Neural crest cell (in vitro differentiated cells): Measurements from ENCODE around the gene PTH1R. TPM values are rescaled to one million over a fixed set of nuclear protein-coding genes. Genes with fewer than 3 reads are reported as not detected.

ENCODE experiments used
- DNase-seq: peaks from one replicate; pipeline ENCODE4 v3.0.0; 2021; ENCODE audit warnings: low read depth, mixed read lengths, low spot score
- H3K27ac Mint-ChIP-seq: one replicate; pipeline ENCODE4 v1.8.0; 2021; ENCODE audit warnings: mild to moderate bottlenecking, mixed read lengths; ENCODE audit not compliant: unreplicated experiment
- H3K27me3 Mint-ChIP-seq: 2 replicates; pipeline ENCODE4 v1.8.0; 2021; ENCODE audit warnings: low read depth, mild to moderate bottlenecking, mixed read lengths
- H3K36me3 Mint-ChIP-seq: 2 replicates; pipeline ENCODE4 v1.8.0; 2021; ENCODE audit warnings: low read depth, mild to moderate bottlenecking, mixed read lengths
- H3K4me1 Mint-ChIP-seq: 2 replicates; pipeline ENCODE4 v1.8.0; 2021; ENCODE audit warnings: mixed read lengths
- H3K4me3 Mint-ChIP-seq: one replicate; pipeline ENCODE4 v1.8.0; 2021; ENCODE audit warnings: mild to moderate bottlenecking, mixed read lengths
- H3K9me3 Mint-ChIP-seq: 2 replicates; pipeline ENCODE4 v1.8.0; 2021; ENCODE audit warnings: mixed read lengths
- CTCF ChIP-seq: fragments of 200-600 bp; sonication (generic); conservative IDR thresholded peaks from 2 replicates; pipeline ENCODE4 v1.5.0; 2021; ENCODE audit warnings: antibody characterized with exemption, mild to moderate bottlenecking
- total RNA-seq: library from RNA; stranded (reverse); gene quantifications from 2 replicates; pipeline ENCODE4 v1.2.1, GENCODE V29; 2021

The PTH1R gene
- total RNA-seq, 1 donor from 2014 or later, result 0.14 TPM

DNA sequence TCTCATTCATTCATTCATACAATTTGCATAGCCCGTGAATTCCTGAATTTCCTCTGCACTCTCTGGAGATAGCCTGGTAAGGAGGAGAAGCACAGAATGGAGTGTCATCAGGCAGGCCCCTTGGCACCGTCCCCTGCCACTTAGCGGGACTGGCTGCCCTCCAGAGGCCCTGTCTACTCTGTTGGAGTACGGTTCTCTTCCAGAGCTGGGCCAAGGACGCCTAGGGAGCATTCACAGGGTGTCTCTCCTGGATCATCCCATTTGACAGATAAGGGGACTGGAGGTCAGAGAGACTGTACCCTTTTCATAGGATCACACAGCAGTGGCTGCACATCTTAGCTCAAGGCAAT, 48.0 kb downstream of the PTH1R start:
- TF ChIP-seq CTCF, result no peak
- DNase-seq, result no peak
- Mint-ChIP-seq H3K4me1 (no peaks in the 10 kb centered on the region), H3K9me3 (no peaks in the 10 kb centered on the region), H3K4me3 (no peak overlapping the region), H3K36me3 (peaks cover 8% of the 10 kb centered on the region), H3K27me3 (no peaks in the 10 kb centered on the region), H3K27ac (no peak overlapping the region)

DNA sequence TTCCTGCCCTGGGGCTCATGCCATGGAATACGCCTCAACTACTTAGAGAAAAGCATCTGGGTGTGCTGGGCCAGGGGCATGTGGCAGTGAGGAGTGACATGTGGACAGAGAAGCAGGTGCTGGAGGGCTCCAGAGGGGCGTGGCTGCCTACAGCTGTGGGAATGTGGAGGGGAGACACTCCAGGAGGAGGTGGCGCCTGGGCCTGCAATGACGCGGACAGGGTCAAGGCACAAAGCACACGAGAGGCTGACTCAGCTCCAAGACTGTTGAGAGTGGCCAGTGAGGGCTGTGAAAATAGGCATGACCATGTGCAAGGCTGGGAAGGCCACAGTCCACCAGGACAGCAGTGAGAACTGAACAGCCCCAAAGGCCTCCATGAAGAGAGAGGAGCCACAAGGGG, 48.5 kb downstream of the PTH1R start:
- H3K4me1 Mint-ChIP-seq, result no peaks in the 10 kb centered on the region
- H3K9me3 Mint-ChIP-seq, result no peaks in the 10 kb centered on the region
- no peak for TF ChIP-seq CTCF
- no peaks in the 10 kb centered on the region for H3K27me3 Mint-ChIP-seq
- H3K27ac Mint-ChIP-seq, result no peak overlapping the region
- H3K36me3 Mint-ChIP-seq, result peaks cover 8% of the 10 kb centered on the region
- DNase-seq, result no peak
- no peak overlapping the region for H3K4me3 Mint-ChIP-seq

DNA sequence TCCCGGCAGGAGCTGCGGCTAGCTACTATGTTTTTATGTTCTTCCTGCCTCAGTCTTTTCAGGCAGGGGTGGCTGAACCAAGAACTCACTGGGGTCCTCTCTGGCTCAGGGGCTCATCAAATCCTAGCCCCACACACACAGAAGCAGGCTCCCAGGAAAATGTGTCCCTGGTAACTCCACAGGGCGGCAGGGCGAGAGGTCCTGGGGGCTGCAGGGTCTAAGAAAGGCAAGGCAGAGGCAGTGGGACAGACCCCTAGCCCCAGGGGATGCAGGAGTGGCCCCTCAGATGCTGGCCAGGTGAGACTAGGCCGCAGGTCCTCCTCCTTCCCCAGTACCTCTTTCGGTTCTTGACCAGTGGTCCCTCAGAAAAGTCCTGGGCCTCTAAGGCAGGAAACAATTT, 48.9 kb downstream of the PTH1R start:
- peaks cover 8% of the 10 kb centered on the region for H3K36me3 Mint-ChIP-seq
- no peaks in the 10 kb centered on the region for H3K27me3 Mint-ChIP-seq
- TF ChIP-seq CTCF, result no peak
- H3K9me3 Mint-ChIP-seq, result no peaks in the 10 kb centered on the region
- no peak overlapping the region for H3K27ac Mint-ChIP-seq
- no peak overlapping the region for H3K4me3 Mint-ChIP-seq
- no peaks in the 10 kb centered on the region for H3K4me1 Mint-ChIP-seq
- DNase-seq, result no peak

DNA sequence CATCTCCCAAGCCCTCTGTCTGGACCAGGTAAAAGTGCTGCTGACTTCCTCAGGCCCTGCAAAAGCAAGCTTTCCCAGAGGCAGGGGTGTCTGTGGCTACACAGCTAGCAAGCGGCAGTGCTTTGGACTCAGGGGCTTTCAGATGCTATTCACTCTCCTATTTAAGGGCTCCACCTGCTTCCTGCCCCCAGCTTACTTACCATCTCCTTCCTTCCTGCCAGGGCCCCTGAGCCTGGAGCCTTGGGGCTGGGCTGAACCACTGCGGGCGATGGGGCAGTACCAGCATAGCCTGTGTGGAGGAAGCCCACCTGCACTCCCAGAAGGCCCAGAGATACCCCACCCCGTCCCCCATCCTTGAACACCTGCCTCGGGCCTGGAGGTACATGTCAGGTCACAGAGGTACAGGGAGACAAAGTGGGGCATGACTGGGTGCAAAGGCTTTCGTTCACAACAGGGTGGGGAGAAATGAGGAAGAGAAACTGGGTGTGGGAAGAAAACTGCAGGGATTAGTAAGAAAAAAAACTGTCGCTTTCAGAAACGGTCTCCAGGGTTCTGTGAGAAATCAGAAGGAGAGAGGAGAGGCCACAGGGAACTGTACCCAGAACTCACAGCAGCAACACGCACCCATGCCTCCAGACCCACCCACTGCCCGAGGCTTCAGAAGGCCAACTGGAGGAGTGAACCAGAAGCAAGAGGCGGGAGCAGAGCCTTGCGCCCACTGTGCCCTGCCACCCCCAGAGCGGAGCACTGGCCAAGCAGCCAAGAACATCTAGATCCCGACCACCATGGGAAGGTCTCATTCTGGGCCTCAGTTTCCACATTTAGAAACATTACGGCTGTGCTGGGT, 49.6 kb downstream of the PTH1R start:
- no peak for DNase-seq
- H3K36me3 Mint-ChIP-seq, result peaks cover 8% of the 10 kb centered on the region
- H3K9me3 Mint-ChIP-seq, result no peaks in the 10 kb centered on the region
- no peak overlapping the region for H3K27ac Mint-ChIP-seq
- no peak for TF ChIP-seq CTCF
- no peaks in the 10 kb centered on the region for H3K27me3 Mint-ChIP-seq
- no peak overlapping the region for H3K4me3 Mint-ChIP-seq
- H3K4me1 Mint-ChIP-seq, result peaks cover 6% of the 10 kb centered on the region

DNA sequence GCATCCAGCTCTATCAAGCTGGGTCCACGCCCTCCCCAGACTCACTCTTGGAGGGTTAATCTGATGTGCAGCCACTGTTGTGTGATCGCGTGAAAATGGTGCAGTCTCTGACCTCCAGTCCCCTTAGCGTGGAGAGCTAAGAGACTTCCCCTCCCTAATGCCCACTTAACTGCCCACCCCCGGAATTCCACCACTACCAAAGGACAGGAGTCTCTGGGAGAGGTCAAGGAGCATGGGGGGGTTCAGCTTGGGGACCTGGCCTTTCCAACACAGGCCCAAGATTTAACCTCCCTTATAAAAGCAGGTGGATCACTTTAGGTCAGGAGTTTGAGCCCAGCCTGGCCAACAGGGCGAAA, 50.2 kb downstream of the PTH1R start:
- no peak overlapping the region for H3K27ac Mint-ChIP-seq
- TF ChIP-seq CTCF, result no peak
- H3K36me3 Mint-ChIP-seq, result peaks cover 8% of the 10 kb centered on the region
- no peaks in the 10 kb centered on the region for H3K9me3 Mint-ChIP-seq
- DNase-seq, result no peak
- H3K4me3 Mint-ChIP-seq, result no peak overlapping the region
- no peaks in the 10 kb centered on the region for H3K27me3 Mint-ChIP-seq
- peaks cover 11% of the 10 kb centered on the region for H3K4me1 Mint-ChIP-seq
